OCI-LY1 (cell line): ENCODE results near the gene PTPRD.

Source experiments
- CTCF ChIP-seq: fragments of 200-600 bp; sonication (generic), shearing (Covaris generic); IDR thresholded peaks from 2 replicates; pipeline ENCODE4 v1.5.1; 2017; ENCODE audit warnings: mild to moderate bottlenecking, antibody characterized with exemption, low read length, moderate library complexity, mixed read lengths
- EZH2 ChIP-seq: fragments of 200-600 bp; sonication (generic), shearing (Covaris generic); IDR thresholded peaks from 2 replicates; pipeline ENCODE4 v1.8.0; 2017; ENCODE audit warnings: borderline replicate concordance, mixed run types, mild to moderate bottlenecking, antibody characterized with exemption, low read length, moderate library complexity, mixed read lengths

- no peak for TF ChIP-seq CTCF
- TF ChIP-seq EZH2: no peak
Observed at GRCh38 chr9:8660383-8660782, 1952.4 kb downstream of the PTPRD start.
